ENCODE results near the gene ARL2. TPM values are rescaled to one million over a fixed set of nuclear protein-coding genes. Genes with fewer than 3 reads are reported as not detected.

ARL2 gene
- polyA plus RNA-seq, 3 donors: 34.3 to 40.4 (median 34.4) TPM

DNA sequence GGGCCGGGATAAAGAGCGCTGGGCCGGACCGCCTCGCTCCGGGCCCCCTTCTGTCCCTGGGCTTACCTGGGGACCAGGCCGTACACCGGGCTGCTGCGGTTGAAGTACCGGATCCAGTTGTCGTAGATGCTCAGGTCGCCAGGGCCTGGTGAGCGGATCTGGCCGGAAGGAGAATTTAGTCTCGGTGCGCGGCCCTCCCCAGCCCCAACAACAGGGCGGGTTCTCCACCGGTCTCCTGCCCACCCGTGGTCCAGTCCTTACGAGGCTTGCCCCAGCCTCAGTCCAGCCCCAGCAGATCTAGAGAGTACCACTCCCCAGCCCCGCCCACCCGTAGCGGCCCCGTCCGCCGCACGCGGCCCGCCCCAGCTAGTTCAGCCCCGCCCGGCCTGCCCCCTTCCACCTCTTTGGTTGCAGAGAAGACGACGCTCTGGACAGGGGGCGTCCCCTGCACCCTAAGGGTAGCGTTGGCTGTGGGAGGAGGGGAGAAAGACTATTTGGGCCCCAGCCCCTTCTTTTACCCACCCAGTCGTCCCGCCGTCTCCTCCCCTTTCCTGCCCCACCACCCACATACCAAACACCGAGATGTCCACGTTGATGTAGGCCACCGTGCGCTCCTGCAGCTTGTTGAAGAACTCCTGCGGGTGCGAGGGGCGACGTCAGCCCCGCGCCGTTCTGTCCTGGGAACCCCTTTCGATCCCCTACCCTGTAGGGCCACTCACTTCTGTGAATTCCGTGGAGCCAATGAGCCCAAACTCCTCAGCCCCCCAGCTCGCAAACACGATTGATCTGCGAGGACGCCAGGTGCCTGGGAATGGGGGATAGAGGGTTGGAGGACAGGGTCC is 33.8 kb downstream of the ARL2 start:
- H3K27me3 ChIP-seq (ENCODE audit: control insufficient read depth in 2 of 2, insufficient read depth in 2 of 2, low read length in 2 of 2): peaks cover 0 to 3% of the 10 kb centered on the region in 2 donors
- intact Hi-C loops (cut with micrococcal nuclease): no loop called here
- no peak for DNase-seq
- peaks cover 38 to 47% of the 10 kb centered on the region in 2 donors for H3K4me1 ChIP-seq (ENCODE audit: control insufficient read depth in 1 of 2, insufficient read depth in 2 of 2, low read length in 2 of 2)
- H3K9me3 ChIP-seq (replicated peaks in 1 of 2; ENCODE audit: control insufficient read depth in 1 of 2, insufficient read depth in 1 of 2, low read length in 2 of 2): no peaks in the 10 kb centered on the region
- peak overlapping the region; percentile 36 to 74 (median 60) for H3K4me3 ChIP-seq (replicated peaks in 1 of 3; ENCODE audit: low read depth in 2 of 3, low read length in 3 of 3)
- peak overlapping the region in 2 of 7 donors; percentile 67 to 68 for H3K27ac Mint-ChIP-seq
- peak overlapping the region; percentile 95 for H2AFZ ChIP-seq (ENCODE audit: insufficient read depth, low read depth, low read length, poor library complexity, severe bottlenecking)
- H3K27me3 Mint-ChIP-seq (ENCODE audit: low read depth in 3 of 3): peaks cover 0 to 10% (median 3%) of the 10 kb centered on the region in 3 donors
- peak overlapping the region; percentile 56 for H3K9ac ChIP-seq (ENCODE audit: insufficient read depth, low read length, poor library complexity, severe bottlenecking)
- H3K9me3 Mint-ChIP-seq: no peaks in the 10 kb centered on the region
- peak overlapping the region; percentile 88 to 94 for H3K4me3 Mint-ChIP-seq
- peaks cover 0 to 14% of the 10 kb centered on the region in 2 donors for H3K36me3 Mint-ChIP-seq
- peaks cover 21% of the 10 kb centered on the region for H3K79me2 ChIP-seq (ENCODE audit: insufficient read depth, low read length)
- peaks cover 4% of the 10 kb centered on the region for H4K20me1 ChIP-seq (ENCODE audit: insufficient read depth, low read length)
- peaks cover 37% of the 10 kb centered on the region for H3K4me1 Mint-ChIP-seq
- H3K36me3 ChIP-seq (replicated peaks in 1 of 2; ENCODE audit: control insufficient read depth in 1 of 2, insufficient read depth in 2 of 2, low read length in 2 of 2): peaks cover 3 to 10% of the 10 kb centered on the region in 2 donors
- TF ChIP-seq, protein P1, sequence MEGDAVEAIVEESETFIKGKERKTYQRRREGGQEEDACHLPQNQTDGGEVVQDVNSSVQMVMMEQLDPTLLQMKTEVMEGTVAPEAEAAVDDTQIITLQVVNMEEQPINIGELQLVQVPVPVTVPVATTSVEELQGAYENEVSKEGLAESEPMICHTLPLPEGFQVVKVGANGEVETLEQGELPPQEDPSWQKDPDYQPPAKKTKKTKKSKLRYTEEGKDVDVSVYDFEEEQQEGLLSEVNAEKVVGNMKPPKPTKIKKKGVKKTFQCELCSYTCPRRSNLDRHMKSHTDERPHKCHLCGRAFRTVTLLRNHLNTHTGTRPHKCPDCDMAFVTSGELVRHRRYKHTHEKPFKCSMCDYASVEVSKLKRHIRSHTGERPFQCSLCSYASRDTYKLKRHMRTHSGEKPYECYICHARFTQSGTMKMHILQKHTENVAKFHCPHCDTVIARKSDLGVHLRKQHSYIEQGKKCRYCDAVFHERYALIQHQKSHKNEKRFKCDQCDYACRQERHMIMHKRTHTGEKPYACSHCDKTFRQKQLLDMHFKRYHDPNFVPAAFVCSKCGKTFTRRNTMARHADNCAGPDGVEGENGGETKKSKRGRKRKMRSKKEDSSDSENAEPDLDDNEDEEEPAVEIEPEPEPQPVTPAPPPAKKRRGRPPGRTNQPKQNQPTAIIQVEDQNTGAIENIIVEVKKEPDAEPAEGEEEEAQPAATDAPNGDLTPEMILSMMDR (IDR thresholded peaks at IDR 0.05): no peak
- H3K4me2 ChIP-seq (replicated peaks; ENCODE audit: extremely low read depth, low read length, poor library complexity, severe bottlenecking): peak overlapping the region; percentile 81
- 16% methylated on average over 38 of the region's 56 CpGs for whole genome bisulfite sequencing (ENCODE audit: insufficient coverage)
- no peak overlapping the region for H3K27ac ChIP-seq (ENCODE audit: low read depth in 1 of 2, low read length in 2 of 2)

DNA sequence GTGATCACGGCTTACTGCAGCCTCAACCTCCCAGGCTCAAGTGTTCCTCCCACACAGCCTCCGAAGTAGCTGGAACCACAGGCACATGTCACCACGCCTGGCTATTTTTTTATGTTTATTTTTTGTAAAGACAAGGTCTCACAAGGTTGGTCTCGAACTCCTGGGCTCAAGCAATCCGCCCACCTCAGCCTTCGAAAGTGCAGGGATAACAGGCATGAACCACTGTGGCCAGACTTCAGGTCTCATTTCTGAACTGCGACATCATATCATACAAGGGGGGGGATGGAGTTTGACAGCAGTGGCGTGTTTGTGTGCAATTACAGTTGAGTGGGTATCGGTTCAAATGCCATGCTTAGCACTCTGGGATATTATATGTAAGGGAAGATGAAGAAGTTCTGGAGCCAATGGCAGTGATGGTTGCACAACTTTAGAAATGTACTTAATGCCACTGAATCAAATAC is 37.5 kb downstream of the ARL2 start:
- Histone ChIP-seq H3K4me2 (replicated peaks; ENCODE audit: extremely low read depth, low read length, poor library complexity, severe bottlenecking) (no peak overlapping the region), H4K20me1 (ENCODE audit: insufficient read depth, low read length) (no peaks in the 10 kb centered on the region), H3K9me3 (replicated peaks in 1 of 2; ENCODE audit: control insufficient read depth in 1 of 2, insufficient read depth in 1 of 2, low read length in 2 of 2) (no peaks in the 10 kb centered on the region), H3K27me3 (ENCODE audit: control insufficient read depth in 2 of 2, insufficient read depth in 2 of 2, low read length in 2 of 2) (peaks cover 0 to 3% of the 10 kb centered on the region in 2 donors), H3K4me1 (ENCODE audit: control insufficient read depth in 1 of 2, insufficient read depth in 2 of 2, low read length in 2 of 2) (peaks cover 21 to 29% of the 10 kb centered on the region in 2 donors), H3K27ac (ENCODE audit: low read depth in 1 of 2, low read length in 2 of 2) (no peak overlapping the region), H3K9ac (ENCODE audit: insufficient read depth, low read length, poor library complexity, severe bottlenecking) (no peak overlapping the region), H2AFZ (ENCODE audit: insufficient read depth, low read depth, low read length, poor library complexity, severe bottlenecking) (no peak overlapping the region), H3K79me2 (ENCODE audit: insufficient read depth, low read length) (peaks cover 4% of the 10 kb centered on the region), H3K4me3 (replicated peaks in 1 of 3; ENCODE audit: low read depth in 2 of 3, low read length in 3 of 3) (no peak overlapping the region), H3K36me3 (replicated peaks in 1 of 2; ENCODE audit: control insufficient read depth in 1 of 2, insufficient read depth in 2 of 2, low read length in 2 of 2) (no peaks in the 10 kb centered on the region)
- TF ChIP-seq, protein P1 (IDR thresholded peaks at IDR 0.05): no peak
- Mint-ChIP-seq H3K9me3 (peaks cover 0 to 2% (median 0%) of the 10 kb centered on the region in 7 donors), H3K4me1 (peaks cover 31% of the 10 kb centered on the region), H3K36me3 (no peaks in the 10 kb centered on the region), H3K27ac (no peak overlapping the region), H3K4me3 (no peak overlapping the region), H3K27me3 (ENCODE audit: low read depth in 3 of 3) (peaks cover 5 to 14% (median 5%) of the 10 kb centered on the region in 3 donors)
- intact Hi-C loops (cut with micrococcal nuclease): no loop called here
- no peak for DNase-seq
- WGBS (ENCODE audit: insufficient coverage): 97% methylated on average over 5 of the region's 9 CpGs
